ENCODE data around the gene MAP3K8. TPM values are rescaled to one million over a fixed set of nuclear protein-coding genes. Genes with fewer than 3 reads are reported as not detected.

The MAP3K8 gene
- polyA plus RNA-seq, 1 donor from 2014 or later: 1.5 TPM

DNA sequence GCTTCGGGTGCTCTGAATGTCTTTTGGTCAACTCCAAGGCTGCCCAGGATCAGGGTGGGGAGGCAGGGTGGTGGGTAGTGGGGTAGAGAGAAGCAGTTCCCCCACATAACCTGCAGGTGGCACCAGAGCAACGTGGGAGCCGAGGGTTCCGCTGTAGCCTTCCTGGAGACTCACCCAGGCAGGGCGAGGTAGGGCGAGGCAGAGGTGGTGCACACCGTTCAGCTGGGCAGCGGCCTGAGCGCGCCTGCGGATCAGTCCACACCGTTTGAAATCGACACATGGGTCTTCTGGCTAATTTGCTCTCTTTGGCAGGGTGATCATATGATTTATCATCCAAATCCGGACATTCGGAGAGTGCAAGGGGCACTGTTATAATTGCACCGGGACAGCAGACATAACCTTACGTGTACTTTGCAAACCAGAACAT, 41.4 kb upstream of the MAP3K8 start:
- H3K9me2 ChIP-seq (ENCODE audit: insufficient read depth, low read length): no peaks in the 10 kb centered on the region
- no peaks in the 10 kb centered on the region for H3F3A ChIP-seq (ENCODE audit: insufficient read depth, low read length, poor library complexity, severe bottlenecking)
- H3K9me3 ChIP-seq (ENCODE audit: low read length): no peaks in the 10 kb centered on the region
- TF ChIP-seq MXI1 (conservative IDR thresholded peaks at IDR 0.05; ENCODE audit: poor library complexity, severe bottlenecking) (no peak), RAD21 (conservative IDR thresholded peaks at IDR 0.05) (peak; percentile 79), SMC3 (conservative IDR thresholded peaks at IDR 0.05; ENCODE audit: poor library complexity) (peak; percentile 78), CTCF (IDR thresholded peaks at IDR 0.05; ENCODE audit: poor library complexity, severe bottlenecking) (peak; percentile 75), REST (IDR thresholded peaks at IDR 0.05; ENCODE audit: borderline replicate concordance) (no peak)
- no peaks in the 10 kb centered on the region for H3K36me3 ChIP-seq (ENCODE audit: insufficient read depth, low read length)
- no peaks in the 10 kb centered on the region for H3K79me2 ChIP-seq (replicated peaks; ENCODE audit: insufficient read depth, low read length)
- H4K20me1 ChIP-seq (ENCODE audit: insufficient read depth): no peaks in the 10 kb centered on the region
- H3K9ac ChIP-seq (ENCODE audit: low read length): no peak overlapping the region
- H3K4me2 ChIP-seq (ENCODE audit: low read length): no peak overlapping the region
- H3K27ac ChIP-seq (ENCODE audit: low read length): no peak overlapping the region
- H3K4me3 ChIP-seq (ENCODE audit: low read length): no peak overlapping the region
- no peak overlapping the region for H2AFZ ChIP-seq (ENCODE audit: low read depth, low read length)
- no peaks in the 10 kb centered on the region for H3K27me3 ChIP-seq (ENCODE audit: insufficient read depth, low read depth, low read length)

DNA sequence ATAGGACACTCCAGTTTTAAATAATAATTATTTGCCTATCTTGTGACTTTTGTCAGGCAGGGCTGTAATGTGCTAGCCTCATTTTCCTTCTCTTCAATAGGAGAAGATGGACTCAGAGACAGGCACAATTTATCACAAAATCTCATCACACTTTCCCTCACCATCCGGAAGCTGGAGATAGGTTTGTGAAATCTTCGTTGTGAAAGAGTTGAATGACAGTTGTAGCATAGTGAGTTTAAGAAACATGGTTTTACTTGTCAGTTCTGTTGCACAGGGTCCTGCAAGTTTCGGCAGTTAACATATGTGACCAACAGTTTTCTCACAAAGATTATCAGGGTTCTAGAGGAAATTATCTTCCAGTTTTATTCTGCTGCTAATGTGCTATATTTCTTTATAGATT, 37.7 kb upstream of the MAP3K8 start:
- H3K9ac ChIP-seq (ENCODE audit: low read length): no peak overlapping the region
- no peaks in the 10 kb centered on the region for H3F3A ChIP-seq (ENCODE audit: insufficient read depth, low read length, poor library complexity, severe bottlenecking)
- no peaks in the 10 kb centered on the region for H4K20me1 ChIP-seq (ENCODE audit: insufficient read depth)
- no peak overlapping the region for H3K4me2 ChIP-seq (ENCODE audit: low read length)
- no peaks in the 10 kb centered on the region for H3K79me2 ChIP-seq (replicated peaks; ENCODE audit: insufficient read depth, low read length)
- no peaks in the 10 kb centered on the region for H3K9me3 ChIP-seq (ENCODE audit: low read length)
- no peaks in the 10 kb centered on the region for H3K27me3 ChIP-seq (ENCODE audit: insufficient read depth, low read depth, low read length)
- H3K4me3 ChIP-seq (ENCODE audit: low read length): no peak overlapping the region
- no peaks in the 10 kb centered on the region for H3K36me3 ChIP-seq (ENCODE audit: insufficient read depth, low read length)
- no peak for TF ChIP-seq MXI1 (conservative IDR thresholded peaks at IDR 0.05; ENCODE audit: poor library complexity, severe bottlenecking)
- TF ChIP-seq POLR2AphosphoS5 (IDR thresholded peaks at IDR 0.05): no peak
- no peak for TF ChIP-seq EZH2 (IDR thresholded peaks at IDR 0.05; ENCODE audit: borderline replicate concordance, insufficient read depth, low read length, poor library complexity, severe bottlenecking)
- TF ChIP-seq TAF1 (IDR thresholded peaks at IDR 0.05; ENCODE audit: low read depth): no peak
- no peak for TF ChIP-seq EP300 (conservative IDR thresholded peaks at IDR 0.05; ENCODE audit: poor library complexity, severe bottlenecking)
- no peak for TF ChIP-seq SMC3 (conservative IDR thresholded peaks at IDR 0.05; ENCODE audit: poor library complexity)
- no peak for TF ChIP-seq RAD21 (conservative IDR thresholded peaks at IDR 0.05)
- TF ChIP-seq REST (IDR thresholded peaks at IDR 0.05; ENCODE audit: borderline replicate concordance): no peak
- TF ChIP-seq CTCF (IDR thresholded peaks at IDR 0.05; ENCODE audit: poor library complexity, severe bottlenecking): no peak
- no peaks in the 10 kb centered on the region for H3K9me2 ChIP-seq (ENCODE audit: insufficient read depth, low read length)
- no peak overlapping the region for H3K27ac ChIP-seq (ENCODE audit: low read length)
- no peak overlapping the region for H2AFZ ChIP-seq (ENCODE audit: low read depth, low read length)
